Measurements from ENCODE around the gene FLT4. TPM values are rescaled to one million over a fixed set of nuclear protein-coding genes. Genes with fewer than 3 reads are reported as not detected.

The FLT4 gene
- total RNA-seq, 4 donors from 2014 or later, result 3.1 to 47.5 (median 8.0) TPM

- TF ChIP-seq CTCF (IDR thresholded peaks at IDR 0.05; ENCODE audit: low read depth), result no peak
Observed at GRCh38 chr5:180646963-180647305, 2.5 kb downstream of the FLT4 start.

DNA sequence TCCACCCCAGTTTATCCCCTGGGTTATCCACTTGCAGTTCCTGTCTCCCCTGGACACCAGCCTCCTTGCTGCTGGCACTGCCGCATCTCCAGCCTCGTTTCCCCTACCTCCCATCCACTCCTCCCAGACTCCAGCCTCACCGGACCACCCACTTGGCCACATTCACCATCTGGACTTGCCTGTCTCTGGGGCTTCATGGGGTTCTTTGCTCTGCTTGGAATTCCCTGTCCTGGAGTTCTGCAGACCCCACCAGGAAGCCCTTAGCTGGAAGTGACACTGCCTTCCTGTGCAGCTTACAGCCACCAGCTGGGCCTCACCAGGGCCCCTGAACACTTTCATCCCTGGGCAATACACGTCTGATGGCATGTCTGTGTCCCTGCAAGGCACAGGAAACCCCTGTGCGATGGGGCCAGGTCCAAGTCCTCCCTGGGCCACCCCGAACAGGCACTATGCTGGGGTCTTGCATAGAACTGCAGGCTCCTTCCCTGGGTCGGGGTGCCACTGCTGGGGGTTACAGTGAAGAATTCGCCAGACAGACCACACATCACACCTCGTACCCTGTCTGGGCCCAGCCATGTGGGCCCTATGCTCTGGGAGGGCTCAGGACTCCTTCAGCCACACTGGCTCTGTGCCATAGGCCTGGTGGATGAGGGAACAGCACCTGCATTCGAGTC lies 3.0 kb downstream of the FLT4 start:
- TF ChIP-seq CTCF (IDR thresholded peaks at IDR 0.05; ENCODE audit: low read depth), result no peak

GRCh38 chr5:180645274-180646204 lies 3.9 kb downstream of the FLT4 start:
- TF ChIP-seq CTCF (IDR thresholded peaks at IDR 0.05; ENCODE audit: low read depth), result no peak

- no peak for TF ChIP-seq CTCF (IDR thresholded peaks at IDR 0.05; ENCODE audit: low read depth)
Observed at GRCh38 chr5:180644825-180645273, 4.6 kb downstream of the FLT4 start.

GRCh38 chr5:180644129-180644824 lies 5.1 kb downstream of the FLT4 start:
- no peak for TF ChIP-seq CTCF (IDR thresholded peaks at IDR 0.05; ENCODE audit: low read depth)

DNA sequence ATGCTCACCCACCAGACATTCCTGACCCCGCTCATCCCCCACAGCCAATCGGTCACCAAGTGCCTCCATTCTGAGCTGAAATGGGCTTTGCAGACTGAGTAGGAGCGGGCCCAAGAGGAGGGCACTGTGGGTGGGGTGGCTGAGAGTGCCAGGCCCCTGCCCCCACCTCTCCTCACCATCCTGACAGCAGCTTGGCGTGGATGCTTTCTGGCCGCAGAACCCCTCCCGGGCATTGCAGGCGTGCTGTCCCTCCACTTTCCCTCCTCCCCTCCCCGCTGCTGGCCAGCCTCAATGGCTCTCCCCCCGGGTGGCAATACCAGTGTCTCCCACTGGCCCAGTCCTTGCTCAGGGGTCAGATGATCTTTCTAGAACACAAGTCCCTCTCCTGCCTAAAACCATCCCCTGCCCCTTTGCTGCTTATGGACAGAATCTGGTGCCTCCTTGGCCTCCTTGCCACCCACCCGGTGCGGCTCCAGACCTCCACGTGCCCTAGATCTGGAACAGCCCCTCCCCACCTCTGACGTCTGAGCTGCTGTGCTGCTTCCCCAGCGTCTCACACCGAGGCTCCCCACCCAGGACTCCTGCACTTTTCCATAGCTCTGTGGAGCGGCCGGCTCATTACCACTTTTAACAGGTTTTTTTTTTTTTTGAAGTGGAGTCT lies 6.1 kb downstream of the FLT4 start:
- TF ChIP-seq CTCF (IDR thresholded peaks at IDR 0.05; ENCODE audit: low read depth), result no peak
